GM19328 (cell line): ENCODE data around the gene GSTO1.

Source experiments
- ATAC-seq: cut with Tn5 transposase; IDR thresholded peaks from one replicate; pipeline ENCODE4 v1.9.1; 2021; ENCODE audit warnings: mild to moderate bottlenecking, moderate library complexity; ENCODE audit not compliant: unreplicated experiment

GSTO1 gene

DNA sequence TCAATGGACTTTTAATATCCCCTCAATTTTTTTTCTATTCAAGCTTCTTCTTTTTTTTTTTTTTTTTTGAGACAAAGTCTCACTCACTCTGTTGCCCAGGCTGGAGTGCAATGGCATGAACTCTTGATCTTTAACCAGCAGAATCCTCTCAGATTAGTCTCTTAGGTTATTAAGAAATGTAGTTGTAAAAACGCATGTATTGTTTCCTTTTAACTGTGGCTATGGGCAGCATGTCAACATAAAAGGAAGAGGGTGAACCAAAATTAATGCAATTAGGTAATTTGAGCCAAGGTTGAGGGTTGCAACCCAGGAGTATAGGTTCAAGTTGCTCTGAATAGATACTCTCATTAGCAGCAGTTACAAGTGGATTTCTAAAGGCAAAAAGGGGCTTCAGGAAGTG lies 4.3 kb upstream of the GSTO1 start:
- ATAC-seq = no peak

DNA sequence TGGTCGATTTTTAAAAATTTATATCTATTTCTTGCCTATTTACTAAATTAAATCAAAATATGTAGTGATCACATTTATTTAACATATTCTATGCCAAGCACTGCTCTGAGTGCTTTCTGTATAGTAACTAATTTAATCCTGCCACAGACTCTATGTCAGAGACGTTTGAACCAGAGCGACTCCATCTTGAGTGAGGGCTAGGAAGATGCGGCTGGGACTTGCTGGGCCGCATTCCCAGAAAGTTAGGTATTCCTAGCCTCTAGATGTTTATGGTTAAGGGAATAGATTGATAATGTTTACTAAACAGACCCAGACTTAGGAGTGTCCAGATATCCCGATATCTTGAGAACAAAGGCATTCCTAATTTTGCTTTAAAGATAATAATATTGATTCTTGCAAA lies 3.2 kb upstream of the GSTO1 start:
- ATAC-seq = no peak

DNA sequence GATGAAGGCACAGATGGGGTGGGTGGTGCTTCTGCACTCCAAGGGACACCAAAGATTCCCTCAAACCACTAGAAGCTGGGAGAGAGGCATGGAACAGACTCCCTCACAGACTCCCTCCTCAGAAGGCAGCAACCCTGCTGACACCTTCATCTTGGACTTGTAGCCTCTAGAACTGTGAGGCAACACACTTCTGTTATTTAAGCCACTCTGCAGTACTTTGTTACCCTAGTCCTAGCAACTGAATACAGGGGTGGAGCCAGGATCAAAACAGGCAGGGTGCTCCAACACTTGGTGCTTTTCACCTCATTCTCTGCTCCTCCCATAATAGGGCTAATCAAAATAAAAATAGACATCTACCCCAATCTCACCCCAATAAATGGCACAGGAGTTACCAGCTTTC lies 2.3 kb upstream of the GSTO1 start:
- ATAC-seq = no peak

DNA sequence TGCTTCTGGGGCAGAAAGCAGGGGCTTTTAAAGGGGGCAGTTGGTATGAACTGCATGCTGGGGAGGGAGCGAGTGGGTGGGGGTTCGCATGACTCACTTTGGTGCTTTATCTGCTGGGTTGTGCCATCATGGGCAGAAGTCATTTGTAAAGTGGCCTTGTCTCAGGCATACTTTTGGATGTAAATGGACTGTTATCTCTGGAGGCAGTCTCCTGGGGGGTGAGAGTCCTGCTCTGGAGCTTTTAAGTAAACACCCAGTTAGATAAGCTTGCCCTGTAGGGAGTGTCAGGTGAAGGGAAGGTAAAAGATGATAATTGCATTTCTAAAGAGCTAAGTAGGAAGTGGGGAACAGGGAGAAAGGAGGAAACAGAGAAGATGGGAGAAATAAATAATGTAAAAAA lies 1.6 kb upstream of the GSTO1 start:
- no peak for ATAC-seq

DNA sequence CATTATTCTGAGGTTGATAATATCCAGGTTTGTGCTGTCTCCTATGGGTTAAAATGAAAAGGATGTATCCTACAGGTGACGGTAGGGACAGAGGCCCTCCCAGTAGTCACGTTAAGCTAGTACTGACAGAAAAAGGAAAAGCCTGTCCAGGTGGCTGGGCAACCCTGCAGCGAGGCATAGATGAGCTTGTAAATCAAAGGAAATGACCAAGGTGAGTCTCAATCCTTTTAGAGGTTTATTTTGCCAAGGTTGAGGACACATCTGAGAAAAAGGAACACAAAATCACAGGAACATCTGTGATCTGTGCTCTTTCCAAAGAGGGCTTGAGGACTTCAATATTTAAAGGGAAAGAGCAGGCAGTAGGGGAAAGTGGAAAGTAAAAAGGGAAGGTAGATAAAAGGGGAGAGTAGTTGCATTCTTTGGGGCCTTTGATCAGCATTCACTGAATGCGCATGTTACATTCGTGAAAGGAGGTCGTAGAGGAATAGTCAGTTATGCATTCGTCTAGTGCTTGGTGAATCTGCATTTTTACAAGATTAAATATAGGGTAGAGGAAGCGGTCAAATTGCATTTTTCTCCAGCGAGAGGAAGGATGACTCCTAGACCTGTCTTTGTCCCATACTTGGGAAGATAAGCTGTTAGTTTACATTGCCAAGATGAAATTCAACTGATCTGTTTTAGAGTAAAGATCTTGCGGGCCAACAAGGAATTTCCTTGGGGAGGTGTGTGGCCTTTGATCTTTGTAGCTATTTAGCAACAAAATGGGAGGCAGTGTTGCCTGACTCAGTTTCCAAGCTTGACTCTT lies 884 bp upstream of the GSTO1 start:
- no peak for ATAC-seq

DNA sequence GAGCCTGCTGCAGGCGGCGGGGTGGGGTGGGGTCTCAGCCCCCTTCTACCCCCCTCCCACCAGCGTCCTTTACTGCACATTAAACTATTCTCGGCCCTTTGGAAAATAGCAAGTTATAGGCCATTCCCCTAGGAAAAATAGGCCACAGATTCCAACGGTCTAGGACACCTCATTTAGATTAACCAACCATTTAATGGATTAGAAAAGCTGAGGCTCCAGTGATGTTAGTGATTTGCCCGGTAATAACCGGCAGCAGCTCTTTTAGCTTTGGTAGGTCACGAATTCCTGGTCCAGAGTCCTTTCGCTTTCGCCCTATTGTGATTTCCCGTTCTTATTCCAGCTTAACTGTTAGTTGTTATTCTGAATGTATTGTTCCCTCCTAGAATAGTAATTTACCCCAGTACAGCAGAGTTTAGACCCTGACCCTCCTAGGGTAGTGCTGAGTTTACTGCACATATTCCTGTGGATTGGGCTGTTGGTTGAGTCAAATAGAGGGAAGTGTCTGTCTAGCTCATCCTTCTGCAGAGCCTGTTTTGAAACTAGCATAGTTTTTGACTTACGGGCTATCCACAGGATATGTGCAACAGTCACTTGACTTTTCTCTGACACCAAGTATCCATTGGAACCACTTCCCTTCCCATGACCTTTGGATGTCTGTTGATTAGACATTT lies 754 bp downstream of the GSTO1 start:
- ATAC-seq = no peak

DNA sequence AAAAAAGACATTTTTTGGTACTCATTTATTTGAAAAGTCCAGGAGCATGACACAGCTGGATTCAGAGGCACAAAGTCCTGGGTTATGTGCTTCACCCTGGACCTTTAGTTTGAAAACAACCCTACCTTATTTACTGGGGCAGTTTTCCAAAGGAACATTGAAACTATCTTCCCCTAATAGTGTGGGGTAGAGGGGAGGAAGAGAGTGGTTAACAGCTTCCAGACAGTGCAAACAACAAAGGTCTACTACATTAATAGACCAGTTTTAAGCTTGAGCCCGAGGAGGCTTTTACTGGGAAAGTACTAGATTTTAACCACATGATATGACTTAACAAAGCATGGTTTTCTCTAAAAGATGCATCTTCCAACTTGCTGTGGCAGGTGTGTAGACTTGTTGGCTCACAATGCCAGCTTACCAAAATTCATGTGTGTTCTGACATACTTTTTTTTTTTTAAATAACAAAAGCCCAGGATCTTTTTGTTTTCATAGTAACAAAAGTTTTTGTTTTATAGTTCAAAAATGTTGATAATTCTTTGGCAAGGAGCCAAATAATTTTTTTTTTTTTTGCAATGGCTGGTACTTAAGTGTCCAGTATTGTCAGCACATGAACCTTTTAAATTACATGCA lies 1.8 kb downstream of the GSTO1 start:
- ATAC-seq = no peak

DNA sequence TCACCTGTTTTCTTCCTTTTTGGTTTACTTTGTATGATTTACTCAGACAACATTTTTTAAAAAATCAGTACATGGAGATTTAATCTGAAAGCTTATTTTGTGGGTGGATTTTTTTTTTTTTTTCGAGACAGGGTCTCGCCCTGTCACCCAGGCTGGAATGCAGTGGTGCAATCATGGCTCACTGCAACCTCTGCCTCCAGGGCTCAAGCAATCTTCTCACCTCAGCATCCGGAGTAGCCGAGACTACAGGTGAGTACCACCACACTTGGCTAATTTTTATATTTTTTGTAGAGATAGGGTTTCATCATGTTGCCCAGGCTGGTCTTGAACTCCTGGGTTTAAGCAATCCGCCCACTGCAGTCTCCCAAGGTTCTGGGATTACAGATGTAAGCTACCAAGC lies 2.5 kb downstream of the GSTO1 start:
- no peak for ATAC-seq

DNA sequence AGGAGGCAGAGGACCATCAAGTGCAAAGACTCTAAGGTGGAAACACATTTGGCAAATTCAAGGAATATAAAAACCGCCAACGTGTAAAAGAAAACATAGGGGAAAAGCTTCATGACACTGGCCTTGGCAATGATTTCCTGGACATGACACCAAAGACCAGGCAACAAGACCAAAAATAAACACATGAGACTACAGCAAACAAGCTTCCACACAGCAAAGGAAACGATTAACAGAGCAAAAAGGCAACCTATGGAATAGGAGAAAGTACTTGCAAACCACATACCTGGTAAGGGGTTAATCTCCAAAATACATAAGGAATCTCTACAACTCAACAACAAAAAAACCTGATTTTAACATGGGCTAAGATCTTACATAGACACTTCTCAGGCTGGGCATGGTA lies 3.5 kb downstream of the GSTO1 start:
- ATAC-seq = no peak

DNA sequence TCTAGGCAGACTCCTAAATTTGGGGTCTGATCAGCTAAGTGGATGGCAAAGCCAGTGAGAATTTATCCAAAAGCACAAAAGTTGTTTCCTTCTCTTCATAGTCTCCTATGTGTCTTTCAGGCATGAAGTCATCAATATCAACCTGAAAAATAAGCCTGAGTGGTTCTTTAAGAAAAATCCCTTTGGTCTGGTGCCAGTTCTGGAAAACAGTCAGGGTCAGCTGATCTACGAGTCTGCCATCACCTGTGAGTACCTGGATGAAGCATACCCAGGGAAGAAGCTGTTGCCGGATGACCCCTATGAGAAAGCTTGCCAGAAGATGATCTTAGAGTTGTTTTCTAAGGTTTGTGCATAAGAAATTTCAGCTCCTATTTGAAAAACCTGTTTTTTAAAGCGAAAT lies 4.8 kb downstream of the GSTO1 start:
- no peak for ATAC-seq

DNA sequence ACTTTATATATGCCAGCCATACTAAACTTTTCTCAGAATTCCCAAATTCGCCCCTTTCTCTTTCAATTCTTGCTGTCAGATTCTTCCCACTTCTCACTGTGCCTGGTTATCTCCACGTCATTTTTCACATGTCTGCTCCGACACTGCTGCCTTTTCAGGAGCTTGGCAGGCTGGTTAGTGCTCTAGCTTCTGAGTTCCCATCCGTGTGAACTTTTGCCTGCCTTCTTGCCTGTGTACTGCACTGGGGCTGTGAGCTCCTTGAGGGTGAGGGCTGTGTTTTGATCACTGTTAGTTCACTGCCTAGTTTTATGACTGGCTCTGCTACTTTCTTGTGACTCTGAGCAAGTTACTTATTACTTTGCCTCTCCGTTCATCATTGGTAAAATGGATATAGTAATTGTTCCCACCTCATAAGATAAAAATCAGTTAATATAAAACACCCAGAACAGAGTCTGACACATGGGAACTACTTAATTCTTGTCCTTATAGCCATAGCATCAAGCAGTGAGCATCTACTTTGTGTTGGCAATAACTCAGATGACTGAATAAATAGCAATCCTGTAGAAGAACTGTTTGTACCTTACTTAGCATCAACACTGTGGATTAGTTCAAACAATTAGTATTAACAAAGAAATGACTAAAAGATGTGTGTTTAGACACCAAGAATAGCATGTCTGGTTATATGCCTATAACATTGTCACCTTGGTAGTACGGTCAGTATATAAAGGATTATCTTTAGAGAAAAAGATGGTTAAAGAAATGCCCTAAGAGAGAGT lies 5.5 kb downstream of the GSTO1 start:
- ATAC-seq = no peak

DNA sequence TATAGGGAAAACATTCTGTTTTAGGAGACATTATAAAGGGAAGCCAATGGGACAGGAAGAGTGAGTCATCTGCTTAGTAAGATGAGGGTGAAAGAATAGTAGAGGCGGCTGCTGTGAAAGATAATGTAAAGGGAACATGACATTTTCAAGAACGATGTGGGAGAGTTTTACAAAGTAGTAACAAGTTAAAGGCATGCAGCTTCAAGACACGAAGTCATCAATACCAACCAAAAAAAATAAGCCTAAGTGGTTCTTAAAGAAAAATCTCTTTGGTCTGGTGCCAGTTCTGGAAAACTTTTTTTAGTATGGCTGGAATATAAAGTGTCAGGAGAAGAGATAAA lies 6.1 kb downstream of the GSTO1 start:
- no peak for ATAC-seq

DNA sequence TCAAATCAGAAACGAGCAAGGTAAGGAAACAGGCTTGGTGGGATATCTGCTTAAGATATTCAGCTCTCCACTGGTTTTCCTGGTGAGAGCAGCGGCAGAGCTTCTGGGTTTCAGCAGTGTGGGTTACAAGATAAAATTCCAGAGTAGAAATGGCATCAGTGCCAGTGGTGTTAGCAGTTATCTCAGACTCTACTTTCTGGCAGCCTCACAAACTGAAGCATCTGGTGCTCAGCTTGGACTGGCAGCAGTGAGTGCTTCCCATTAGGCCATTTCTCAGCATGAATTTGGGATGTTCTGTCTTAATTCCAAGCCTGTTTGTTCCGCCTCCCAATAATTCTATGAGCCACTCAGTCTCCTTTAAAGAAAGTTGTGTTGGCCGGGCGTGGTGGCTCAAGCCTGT lies 7.4 kb downstream of the GSTO1 start:
- ATAC-seq = no peak

DNA sequence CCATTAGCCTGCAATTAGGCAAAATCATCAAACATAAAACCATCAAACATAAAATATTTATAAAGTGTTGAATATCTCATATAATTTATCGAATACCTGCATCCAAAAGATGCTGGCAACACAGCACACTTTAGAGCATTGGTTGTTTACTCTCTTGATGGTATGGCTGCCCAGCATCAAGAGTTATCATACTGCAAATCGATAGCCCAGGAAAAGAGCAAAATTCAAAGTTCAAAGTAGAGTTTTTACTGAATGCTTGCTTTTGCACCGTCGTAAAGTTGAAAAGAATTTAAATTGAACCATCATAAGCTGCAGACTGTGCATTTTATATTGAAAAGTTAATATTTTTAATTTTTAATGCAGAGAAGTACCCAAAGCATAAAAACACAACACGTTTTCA lies 10.1 kb downstream of the GSTO1 start:
- ATAC-seq = no peak

DNA sequence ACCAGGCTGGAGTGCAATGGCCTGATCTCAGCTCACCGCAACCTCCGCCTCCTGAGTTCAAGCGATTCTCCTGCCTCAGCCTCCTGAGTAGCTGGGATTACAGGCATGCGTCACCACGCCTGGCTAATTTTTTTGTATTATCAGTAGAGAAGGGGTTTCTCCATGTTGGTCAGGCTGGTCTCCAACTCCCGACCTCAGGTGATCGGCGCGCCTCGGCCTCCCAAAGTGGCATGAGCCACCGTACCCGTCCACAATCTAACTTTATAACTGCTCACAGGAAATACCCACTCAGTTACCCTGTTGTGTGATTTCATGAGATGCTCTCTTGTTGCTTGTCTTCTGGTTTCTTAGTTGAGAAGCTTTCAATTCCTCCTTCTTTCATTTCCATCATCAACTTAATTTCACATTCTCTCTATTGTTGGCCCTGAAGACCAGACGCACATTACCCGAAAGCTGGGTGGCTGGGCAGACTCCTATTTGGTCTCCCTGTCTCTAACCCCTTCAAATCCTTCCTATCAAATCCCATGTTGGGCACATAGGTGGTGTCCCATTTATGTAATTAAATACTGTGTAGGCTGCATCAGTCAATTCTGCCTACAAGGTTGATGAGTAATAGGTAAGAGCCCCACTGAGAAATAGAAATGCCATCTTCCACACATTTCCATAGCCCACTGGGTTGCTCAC lies 13.2 kb downstream of the GSTO1 start:
- no peak for ATAC-seq

DNA sequence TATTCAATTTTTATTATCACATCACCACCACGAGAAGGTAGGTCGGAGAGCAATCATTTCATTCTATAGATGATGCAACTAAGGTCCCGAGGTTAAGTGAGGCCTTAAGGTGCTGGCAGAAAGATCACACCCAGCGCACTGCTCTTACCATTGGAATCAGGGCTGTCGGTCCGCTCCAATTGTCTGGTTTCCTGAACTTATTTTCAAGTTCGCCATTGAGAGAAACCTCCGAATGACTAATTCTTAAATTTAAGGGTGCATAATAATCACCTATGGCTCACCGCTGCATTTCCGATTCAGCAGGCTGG lies 13.7 kb downstream of the GSTO1 start:
- ATAC-seq = no peak

DNA sequence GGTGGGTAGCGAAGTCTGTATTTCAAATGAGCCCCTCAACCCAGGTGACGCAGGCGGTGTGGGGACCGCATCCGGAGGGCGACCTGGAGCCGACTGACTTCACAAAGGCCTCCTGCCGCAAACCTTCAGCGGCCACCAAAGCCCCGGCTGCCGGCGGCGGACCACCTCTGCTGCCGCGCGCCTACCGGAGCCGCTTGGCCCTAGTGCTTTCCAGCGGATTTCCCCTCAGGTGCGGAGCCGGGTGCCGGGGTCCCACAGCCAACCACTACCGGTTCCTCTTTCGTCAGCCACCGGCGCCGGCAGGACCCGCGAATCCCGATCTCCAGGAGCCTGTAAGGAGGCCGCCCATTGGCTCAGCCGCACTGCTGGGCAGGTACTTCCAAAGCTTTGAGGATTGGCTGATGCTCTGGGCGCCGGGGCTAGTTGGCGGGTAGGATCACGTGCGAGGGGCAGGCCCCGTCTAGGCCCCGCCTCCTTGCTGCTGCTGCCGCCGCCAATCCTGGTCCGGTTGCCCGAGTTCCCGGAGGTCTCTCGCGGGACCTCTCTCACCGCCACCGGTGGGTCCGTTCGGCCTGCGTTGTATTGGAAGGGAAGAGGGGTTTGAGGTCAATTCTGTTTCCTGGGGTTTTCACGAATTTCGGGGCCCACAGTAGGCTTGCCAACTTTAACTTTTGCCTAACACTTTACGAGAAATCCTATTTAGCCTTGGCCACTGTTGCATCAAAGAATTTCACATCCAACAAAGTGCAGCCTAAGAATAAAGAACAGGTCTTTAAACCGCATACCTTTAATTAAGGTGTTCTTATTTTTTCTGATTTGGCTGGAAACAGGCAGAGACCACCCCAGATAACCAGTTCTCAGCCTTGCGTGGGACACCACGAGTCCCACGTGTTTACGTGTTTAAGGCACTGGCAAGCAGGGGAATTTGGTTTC lies 14.3 kb downstream of the GSTO1 start, which contains the start of gene GSTO2:
Gene GSTO2 (plus strand): TSS at position 472 of the 933 bp plus-strand sequence. CDS start 5,732 bp downstream, outside the sequence.
- ATAC-seq = peak; percentile 99

DNA sequence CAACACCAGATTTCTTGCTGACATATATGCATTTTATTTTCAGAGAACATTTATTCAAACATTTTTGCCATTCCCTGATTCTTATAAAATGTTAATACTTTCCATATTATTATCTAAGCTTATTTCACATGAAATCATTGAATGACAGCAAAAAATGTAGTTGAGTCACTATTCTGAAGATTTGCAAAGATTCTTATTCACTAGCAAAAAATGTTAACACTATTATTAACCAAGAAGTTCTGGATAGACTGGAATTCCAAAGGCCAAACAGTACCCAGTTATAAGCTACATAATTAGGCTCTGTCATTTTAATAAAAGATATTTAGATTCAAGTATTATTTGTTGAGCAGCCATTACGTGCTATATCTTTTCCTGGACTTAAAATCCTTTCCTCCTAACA lies 18.6 kb downstream of the GSTO1 start:
- no peak for ATAC-seq

DNA sequence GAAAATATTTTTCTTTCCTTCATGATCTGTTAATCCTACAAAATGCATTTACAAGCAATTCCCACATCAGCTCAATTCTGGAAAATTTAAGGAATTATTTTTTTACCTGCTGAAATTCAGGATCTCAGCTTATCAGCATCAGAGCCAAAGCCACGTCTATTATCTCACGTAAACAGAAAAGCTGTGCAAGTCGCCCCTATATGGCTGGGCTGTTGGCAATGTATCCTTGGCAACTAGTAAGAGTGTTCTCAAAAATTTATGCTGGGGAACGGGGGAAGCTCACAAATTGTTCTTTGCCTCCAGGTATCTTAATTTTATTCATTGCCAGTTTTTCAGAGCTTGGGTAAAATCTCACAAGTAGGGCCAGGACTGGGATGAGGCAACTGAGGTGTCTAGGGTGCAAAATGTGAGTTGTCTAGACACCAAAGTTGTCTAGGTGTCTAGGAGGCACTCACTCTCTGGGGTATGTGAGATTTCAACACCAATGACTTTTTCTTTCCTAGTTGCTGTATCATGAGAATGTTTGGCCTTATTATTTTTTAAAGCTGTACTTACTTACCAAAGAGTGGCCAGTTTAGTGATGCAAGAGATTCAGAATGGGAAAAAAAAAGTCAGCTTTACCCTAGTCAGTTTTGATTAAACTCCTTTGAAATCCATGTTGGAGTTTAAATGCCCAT lies 19.3 kb downstream of the GSTO1 start:
- no peak for ATAC-seq
